OCI-LY3 (cell line): ENCODE results near the gene PAPSS1.

ENCODE experiments used
- H2AFZ ChIP-seq: fragments of 200-600, 300-600 bp; shearing (Covaris generic); 2 replicates; pipeline ENCODE4 v1.6.0; 2014; ENCODE audit warnings: antibody characterized with exemption, low read depth, low read length
- H3K27ac ChIP-seq: fragments of 200-600, 300-600 bp; sonication (generic); 2 replicates; pipeline ENCODE4 v1.5.1; 2014; ENCODE audit warnings: mild to moderate bottlenecking, low read length, moderate library complexity, mixed read lengths
- H3K27me3 ChIP-seq: fragments of 200-600, 300-600 bp; sonication (generic); 2 replicates; pipeline ENCODE4 v1.6.1; 2014; ENCODE audit warnings: low read depth, low read length, mixed read lengths
- H3K36me3 ChIP-seq: fragments of 200-600, 300-600 bp; sonication (generic); replicated peaks from 2 replicates; pipeline ENCODE3; 2014; ENCODE audit warnings: low read depth, low read length, mixed read lengths
- H3K4me1 ChIP-seq: fragments of 300-600, 200-600 bp; sonication (generic); 2 replicates; pipeline ENCODE4 v1.6.1; 2014; ENCODE audit warnings: low read length, mixed read lengths
- H3K4me2 ChIP-seq: fragments of 200-600, 300-600 bp; sonication (generic); 2 replicates; pipeline ENCODE4 v1.6.1; 2014; ENCODE audit warnings: low read length, mixed read lengths
- H3K4me3 ChIP-seq: fragments of 300-600, 200-600 bp; sonication (generic); 2 replicates; pipeline ENCODE4 v1.5.1; 2014; ENCODE audit warnings: antibody characterized with exemption, mild to moderate bottlenecking, low read length, moderate library complexity
- H3K79me2 ChIP-seq: fragments of 300-600, 200-600 bp; shearing (Covaris generic); 2 replicates; pipeline ENCODE4 v1.6.1; 2014; ENCODE audit warnings: mild to moderate bottlenecking, low read length, mixed read lengths
- H3K9ac ChIP-seq: fragments of 300-600, 200-600 bp; shearing (Covaris generic); 2 replicates; pipeline ENCODE4 v1.6.0; 2014; ENCODE audit warnings: mild to moderate bottlenecking, low read length, moderate library complexity
- H3K9me3 ChIP-seq: fragments of 200-600, 300-600 bp; shearing (Covaris generic); 2 replicates; pipeline ENCODE4 v1.6.1; 2014; ENCODE audit warnings: low read length, mixed read lengths; ENCODE audit not compliant: insufficient read depth
- H4K20me1 ChIP-seq: fragments of 200-600, 300-600 bp; sonication (generic); 2 replicates; pipeline ENCODE4 v1.6.1; 2016; ENCODE audit warnings: low read length, mixed read lengths; ENCODE audit not compliant: insufficient read depth
- CTCF ChIP-seq: fragments of 200-600, 300-600 bp; sonication (generic); IDR thresholded peaks from 2 replicates; pipeline ENCODE4 v1.5.1; 2014; ENCODE audit warnings: antibody characterized with exemption, low read length, low read depth
- EZH2phosphoT487 ChIP-seq: fragments of 200-600 bp; shearing (Covaris generic); IDR thresholded peaks from 2 replicates; pipeline ENCODE4 v1.6.1; 2018; ENCODE audit warnings: antibody characterized with exemption, mixed run types, low read depth

PAPSS1 gene

GRCh38 chr4:107719922-107720722 lies at the start of gene PAPSS1:
TSS of gene PAPSS1 (minus strand) at chr4:107720234. CDS start at chr4:107720179, 55 bp downstream.
- Histone ChIP-seq H3K9ac (peak within 1 kb of the TSS; percentile 84), H3K9me3 (no peaks in the 10 kb centered on the region), H3K36me3 (peaks cover 15% of the 10 kb centered on the region), H3K79me2 (peaks cover 45% of the 10 kb centered on the region), H3K27ac (peak within 1 kb of the TSS; percentile 63), H3K4me3 (peak within 1 kb of the TSS; percentile 95), H4K20me1 (peaks cover 21% of the 10 kb centered on the region; the same call in 1 of the 2 replicates), H3K4me2 (peak within 1 kb of the TSS; percentile 81), H2AFZ (peak within 1 kb of the TSS; percentile 91), H3K27me3 (no peaks in the 10 kb centered on the region), H3K4me1 (peaks cover 16% of the 10 kb centered on the region)
- no peak for TF ChIP-seq EZH2phosphoT487
- TF ChIP-seq CTCF = no peak

GRCh38 chr4:107760281-107760947 lies 40.4 kb upstream of the PAPSS1 start:
- Histone ChIP-seq H2AFZ (no peak overlapping the region), H3K79me2 (no peaks in the 10 kb centered on the region), H3K4me2 (no peak overlapping the region), H3K9me3 (no peaks in the 10 kb centered on the region; the same call in 1 of the 2 replicates), H3K4me1 (peaks cover 10% of the 10 kb centered on the region), H3K36me3 (no peaks in the 10 kb centered on the region), H3K27me3 (no peaks in the 10 kb centered on the region), H3K9ac (no peak overlapping the region), H4K20me1 (no peaks in the 10 kb centered on the region), H3K4me3 (no peak overlapping the region), H3K27ac (no peak overlapping the region)
- TF ChIP-seq CTCF (no peak), EZH2phosphoT487 (no peak)

- H3K27me3 ChIP-seq = no peaks in the 10 kb centered on the region
- H3K9ac ChIP-seq = no peak overlapping the region
- H2AFZ ChIP-seq = no peak overlapping the region
- H3K79me2 ChIP-seq = no peaks in the 10 kb centered on the region
- H3K27ac ChIP-seq = no peak overlapping the region
- TF ChIP-seq CTCF (peak; percentile 70), EZH2phosphoT487 (no peak)
- H4K20me1 ChIP-seq = no peaks in the 10 kb centered on the region
- H3K4me1 ChIP-seq = peaks cover 10% of the 10 kb centered on the region
- no peaks in the 10 kb centered on the region; the same call in 1 of the 2 replicates for H3K9me3 ChIP-seq
- H3K4me2 ChIP-seq = no peak overlapping the region
- H3K36me3 ChIP-seq = no peaks in the 10 kb centered on the region
- H3K4me3 ChIP-seq = no peak overlapping the region
These were observed 37.9 kb upstream of the PAPSS1 start for GRCh38 chr4:107757864-107758476.

GRCh38 chr4:107757283-107757682 lies 37.2 kb upstream of the PAPSS1 start:
- Histone ChIP-seq H3K9ac (no peak overlapping the region), H3K79me2 (no peaks in the 10 kb centered on the region), H3K4me1 (peaks cover 10% of the 10 kb centered on the region), H3K27ac (no peak overlapping the region), H3K4me3 (no peak overlapping the region), H4K20me1 (no peaks in the 10 kb centered on the region), H3K27me3 (no peaks in the 10 kb centered on the region), H3K9me3 (no peaks in the 10 kb centered on the region; the same call in 1 of the 2 replicates), H2AFZ (no peak overlapping the region), H3K4me2 (no peak overlapping the region), H3K36me3 (no peaks in the 10 kb centered on the region)
- no peak for TF ChIP-seq CTCF
- TF ChIP-seq EZH2phosphoT487 = no peak
